ENCODE measurements around the gene RNF225. TPM values are rescaled to one million over a fixed set of nuclear protein-coding genes. Genes with fewer than 3 reads are reported as not detected.

RNF225 gene
- total and polyA plus RNA-seq, 2 donors (not counting 1 experiment from before 2014, with no cell fraction given): 0.49 TPM; not detected in 1

DNA sequence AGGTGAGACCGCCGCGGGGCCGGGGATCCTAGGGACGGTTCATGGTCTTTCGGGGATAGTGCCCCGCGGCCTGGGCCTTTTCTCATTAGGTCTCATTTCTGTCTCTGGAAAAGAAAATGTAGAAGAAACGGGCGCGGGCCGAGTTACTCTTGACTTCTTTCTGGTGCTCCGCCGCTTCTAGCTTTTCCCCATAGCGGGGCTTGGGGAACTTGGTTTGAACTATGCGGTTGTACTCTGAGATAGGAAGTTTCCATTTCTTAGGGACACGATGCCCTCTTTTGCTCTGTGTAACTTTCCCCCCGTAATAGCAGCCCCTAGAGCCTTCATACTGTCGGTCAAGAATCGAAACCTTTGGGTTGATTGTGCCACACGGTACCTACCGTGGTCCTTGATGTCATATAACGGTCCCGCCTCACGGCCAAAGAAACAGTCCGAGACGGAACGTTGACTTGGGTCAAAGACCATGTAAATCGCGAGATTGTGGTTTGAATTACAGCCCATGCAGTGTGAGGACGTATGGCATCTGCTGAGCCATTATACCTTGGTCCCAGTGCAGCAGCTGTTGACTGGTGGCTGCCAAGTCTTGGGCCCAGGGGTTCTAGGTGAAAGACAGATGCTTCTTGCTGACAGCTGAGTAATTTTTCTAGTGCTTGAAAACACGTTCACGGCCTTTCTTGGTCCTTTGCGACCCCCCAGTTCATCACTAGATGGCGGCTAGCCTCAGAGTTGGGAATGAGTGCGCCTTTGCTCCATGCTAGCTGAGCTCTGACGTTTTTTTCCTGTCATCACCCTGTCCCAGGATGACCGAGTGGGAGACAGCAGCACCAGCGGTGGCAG, 7.9 kb upstream of the RNF225 start:
- intact Hi-C loops (cut with micrococcal nuclease): loop anchor here (1.0 kb wide), 5 partner anchors 14 to 82 kb away; partner anchors contain the start of genes ERVK3-1, ZNF132 and ZNF324B
- Mint-ChIP-seq H3K27me3 (no peaks in the 10 kb centered on the region), H3K9me3 (ENCODE audit: insufficient read depth) (no peaks in the 10 kb centered on the region), H3K4me3 (peak overlapping the region; percentile 97), H3K4me1 (peaks cover 40% of the 10 kb centered on the region), H3K27ac (peak overlapping the region; percentile 99)
- H4K20me1 ChIP-seq (ENCODE audit: control insufficient read depth, insufficient read depth, low read length, poor library complexity, severe bottlenecking): peaks cover 43% of the 10 kb centered on the region
- ChIA-PET POLR2A (interaction anchor here (2.9 kb wide), 1 partner anchor 25 kb away, joined by 18 read pairs; the partner anchor contains the start of gene ZNF497), CTCF (no interaction called here)
- peaks cover 63% of the 10 kb centered on the region for H3K79me2 ChIP-seq (ENCODE audit: control insufficient read depth, insufficient read depth, low read length)
- H3K27me3 ChIP-seq (replicated peaks in 1 of 4; ENCODE audit: control extremely low read depth in 1 of 4, control insufficient read depth in 3 of 4, insufficient read depth in 4 of 4, low read length in 3 of 4): no peaks in the 10 kb centered on the region
- peak overlapping the region; percentile 81 for H2AFZ ChIP-seq (ENCODE audit: insufficient read depth, low read depth, low read length, poor library complexity, severe bottlenecking)
- H3K9me3 ChIP-seq (ENCODE audit: control extremely low read depth in 1 of 3, control insufficient read depth in 2 of 3, insufficient read depth in 1 of 3, low read length in 2 of 3): no peaks in the 10 kb centered on the region
- ATAC-seq (ENCODE audit: low read depth): no peak
- H3K36me3 ChIP-seq (replicated peaks in 1 of 2; ENCODE audit: control extremely low read depth in 1 of 2, control insufficient read depth in 1 of 2, extremely low read depth in 1 of 2, insufficient read depth in 2 of 2, low read length in 1 of 2): peaks cover 5 to 24% of the 10 kb centered on the region in 2 experiments
- peak overlapping the region; percentile 84 for H3K4me2 ChIP-seq (replicated peaks; ENCODE audit: low read depth, low read length, poor library complexity, severe bottlenecking)
- TF ChIP-seq, protein P1, sequence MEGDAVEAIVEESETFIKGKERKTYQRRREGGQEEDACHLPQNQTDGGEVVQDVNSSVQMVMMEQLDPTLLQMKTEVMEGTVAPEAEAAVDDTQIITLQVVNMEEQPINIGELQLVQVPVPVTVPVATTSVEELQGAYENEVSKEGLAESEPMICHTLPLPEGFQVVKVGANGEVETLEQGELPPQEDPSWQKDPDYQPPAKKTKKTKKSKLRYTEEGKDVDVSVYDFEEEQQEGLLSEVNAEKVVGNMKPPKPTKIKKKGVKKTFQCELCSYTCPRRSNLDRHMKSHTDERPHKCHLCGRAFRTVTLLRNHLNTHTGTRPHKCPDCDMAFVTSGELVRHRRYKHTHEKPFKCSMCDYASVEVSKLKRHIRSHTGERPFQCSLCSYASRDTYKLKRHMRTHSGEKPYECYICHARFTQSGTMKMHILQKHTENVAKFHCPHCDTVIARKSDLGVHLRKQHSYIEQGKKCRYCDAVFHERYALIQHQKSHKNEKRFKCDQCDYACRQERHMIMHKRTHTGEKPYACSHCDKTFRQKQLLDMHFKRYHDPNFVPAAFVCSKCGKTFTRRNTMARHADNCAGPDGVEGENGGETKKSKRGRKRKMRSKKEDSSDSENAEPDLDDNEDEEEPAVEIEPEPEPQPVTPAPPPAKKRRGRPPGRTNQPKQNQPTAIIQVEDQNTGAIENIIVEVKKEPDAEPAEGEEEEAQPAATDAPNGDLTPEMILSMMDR (IDR thresholded peaks at IDR 0.05): no peak
- no peak for TF ChIP-seq EZH2 (IDR thresholded peaks at IDR 0.05; ENCODE audit: borderline replicate concordance, insufficient read depth, low read depth, low read length, poor library complexity, severe bottlenecking)
- H3K4me1 ChIP-seq (ENCODE audit: control insufficient read depth in 2 of 2, insufficient read depth in 2 of 2, low read length in 2 of 2): peaks cover 22 to 27% of the 10 kb centered on the region in 2 donors
- peak overlapping the region; percentile 71 to 87 (median 76) for H3K4me3 ChIP-seq (ENCODE audit: control extremely low read depth in 1 of 5, extremely low read depth in 1 of 5, insufficient read depth in 1 of 5, low read depth in 2 of 5, low read length in 4 of 5)
- peak overlapping the region; percentile 75 to 94 for H3K27ac ChIP-seq (ENCODE audit: low read length in 2 of 2)
- peak overlapping the region; percentile 69 for H3K9ac ChIP-seq (ENCODE audit: low read length)
- no peak for DNase-seq
- WGBS (ENCODE audit: insufficient coverage): 10% methylated on average over 35 of the region's 39 CpGs

- Mint-ChIP-seq H3K9me3 (ENCODE audit: insufficient read depth) (no peaks in the 10 kb centered on the region), H3K27me3 (no peaks in the 10 kb centered on the region), H3K4me1 (peaks cover 40% of the 10 kb centered on the region), H3K27ac (peak overlapping the region; percentile 17), H3K4me3 (peak overlapping the region; percentile 97)
- Histone ChIP-seq H3K4me2 (replicated peaks; ENCODE audit: low read depth, low read length, poor library complexity, severe bottlenecking) (peak overlapping the region; percentile 84), H3K9ac (ENCODE audit: low read length) (no peak overlapping the region), H3K4me3 (ENCODE audit: control extremely low read depth in 1 of 5, extremely low read depth in 1 of 5, insufficient read depth in 1 of 5, low read depth in 2 of 5, low read length in 4 of 5) (peak overlapping the region in 4 of 5 experiments; percentile 71 to 87 (median 74)), H4K20me1 (ENCODE audit: control insufficient read depth, insufficient read depth, low read length, poor library complexity, severe bottlenecking) (peaks cover 49% of the 10 kb centered on the region), H3K27ac (ENCODE audit: low read length in 2 of 2) (peak overlapping the region in 1 of 2 donors; percentile 94), H3K9me3 (ENCODE audit: control extremely low read depth in 1 of 3, control insufficient read depth in 2 of 3, insufficient read depth in 1 of 3, low read length in 2 of 3) (no peaks in the 10 kb centered on the region), H2AFZ (ENCODE audit: insufficient read depth, low read depth, low read length, poor library complexity, severe bottlenecking) (no peak overlapping the region), H3K79me2 (ENCODE audit: control insufficient read depth, insufficient read depth, low read length) (peaks cover 66% of the 10 kb centered on the region), H3K36me3 (replicated peaks in 1 of 2; ENCODE audit: control extremely low read depth in 1 of 2, control insufficient read depth in 1 of 2, extremely low read depth in 1 of 2, insufficient read depth in 2 of 2, low read length in 1 of 2) (peaks cover 5 to 30% of the 10 kb centered on the region in 2 experiments), H3K27me3 (replicated peaks in 1 of 4; ENCODE audit: control extremely low read depth in 1 of 4, control insufficient read depth in 3 of 4, insufficient read depth in 4 of 4, low read length in 3 of 4) (no peaks in the 10 kb centered on the region), H3K4me1 (ENCODE audit: control insufficient read depth in 2 of 2, insufficient read depth in 2 of 2, low read length in 2 of 2) (peaks cover 22 to 27% of the 10 kb centered on the region in 2 donors)
- ChIA-PET POLR2A (interaction anchor here (2.9 kb wide), 1 partner anchor 25 kb away, joined by 18 read pairs; the partner anchor contains the start of gene ZNF497), CTCF (no interaction called here)
- TF ChIP-seq EZH2 (IDR thresholded peaks at IDR 0.05; ENCODE audit: borderline replicate concordance, insufficient read depth, low read depth, low read length, poor library complexity, severe bottlenecking): no peak
- TF ChIP-seq, protein P1 (IDR thresholded peaks at IDR 0.05): no peak
- intact Hi-C loops (cut with micrococcal nuclease): no loop called here
- no peak for DNase-seq
- 100% methylated on average over 2 of the region's 3 CpGs for WGBS (ENCODE audit: insufficient coverage)
- no peak for ATAC-seq (ENCODE audit: low read depth)
Measured at GRCh38 chr19:58388175-58388526, 7.3 kb upstream of the RNF225 start.

All from B cell (primary cell).